HG02588 (cell line): ENCODE results near the gene KCNJ2.

ENCODE experiments used
- ATAC-seq: cut with Tn5 transposase; IDR thresholded peaks from one replicate; pipeline ENCODE4 v1.9.1; 2021; ENCODE audit warnings: mild to moderate bottlenecking, moderate library complexity; ENCODE audit not compliant: unreplicated experiment

Gene KCNJ2

GRCh38 chr17:70168977-70169708 lies at the start of gene KCNJ2:
Gene KCNJ2 (plus strand): TSS chr17:70169532. CDS start chr17:70175040, 5,508 bp downstream.
- ATAC-seq: peak; percentile 99

- no peak for ATAC-seq
Observed at GRCh38 chr17:70119545-70119944, 49.8 kb upstream of the KCNJ2 start.

- ATAC-seq: no peak
Observed at GRCh38 chr17:70119983-70120382, 49.3 kb upstream of the KCNJ2 start.

- ATAC-seq: no peak
Observed at GRCh38 chr17:70120425-70120824, 48.9 kb upstream of the KCNJ2 start.

- ATAC-seq: no peak
Observed at GRCh38 chr17:70121126-70121525, 48.2 kb upstream of the KCNJ2 start.

GRCh38 chr17:70123193-70123592 lies 46.1 kb upstream of the KCNJ2 start:
- no peak for ATAC-seq

GRCh38 chr17:70124723-70125122 lies 44.6 kb upstream of the KCNJ2 start:
- no peak for ATAC-seq

GRCh38 chr17:70127221-70127873 lies 42.0 kb upstream of the KCNJ2 start:
- ATAC-seq: no peak

GRCh38 chr17:70128727-70129238 lies 40.5 kb upstream of the KCNJ2 start:
- no peak for ATAC-seq

GRCh38 chr17:70130289-70130688 lies 39.0 kb upstream of the KCNJ2 start:
- no peak for ATAC-seq

- ATAC-seq: no peak
Observed at GRCh38 chr17:70132505-70132904, 36.8 kb upstream of the KCNJ2 start.

GRCh38 chr17:70134042-70134441 lies 35.3 kb upstream of the KCNJ2 start:
- no peak for ATAC-seq

GRCh38 chr17:70134777-70135176 lies 34.6 kb upstream of the KCNJ2 start:
- no peak for ATAC-seq

GRCh38 chr17:70136131-70136530 lies 33.2 kb upstream of the KCNJ2 start:
- no peak for ATAC-seq

- peak; percentile 99 for ATAC-seq
Observed at GRCh38 chr17:70137451-70138230, 31.7 kb upstream of the KCNJ2 start.

- ATAC-seq: no peak
Observed at GRCh38 chr17:70138291-70138865, 31.0 kb upstream of the KCNJ2 start.

GRCh38 chr17:70139449-70139993 lies 29.8 kb upstream of the KCNJ2 start:
- no peak for ATAC-seq

GRCh38 chr17:70144260-70144846 lies 25.0 kb upstream of the KCNJ2 start:
- no peak for ATAC-seq

- ATAC-seq: no peak
Observed at GRCh38 chr17:70153210-70153609, 16.1 kb upstream of the KCNJ2 start.

- no peak for ATAC-seq
Observed at GRCh38 chr17:70157151-70157550, 12.2 kb upstream of the KCNJ2 start.
